Liver (tissue), 9 donors: ENCODE results near the gene HOXC6. TPM values are rescaled to one million over a fixed set of nuclear protein-coding genes. Genes with fewer than 3 reads are reported as not detected.

Experiments used
- DNase-seq: peaks from one replicate; pipeline ENCODE4 v3.0.0-alpha.2; 2017; ENCODE audit warnings: low spot score
- H3K27ac ChIP-seq, 2 donors: one replicate each; pipeline ENCODE4 v1.7.0; 2013; ENCODE audit warnings: inconsistent platforms in 2 of 2, low read length in 2 of 2, control low read depth in 1 of 2, low read depth in 1 of 2, mild to moderate bottlenecking in 1 of 2
- H3K27me3 ChIP-seq, 4 donors: one replicate each; pipeline versions ENCODE4 v1.6.1 to v1.7.0; 2013; ENCODE audit warnings: low read length in 3 of 4, inconsistent platforms in 1 of 4, mild to moderate bottlenecking in 1 of 4, moderate library complexity in 1 of 4; ENCODE audit not compliant: control insufficient read depth in 4 of 4, insufficient read depth in 4 of 4
- H3K36me3 ChIP-seq, 4 donors: one replicate each; pipeline versions ENCODE4 v1.6.1 to v1.7.0; 2013; ENCODE audit warnings: low read length in 3 of 4, mild to moderate bottlenecking in 3 of 4, low read depth in 1 of 4, moderate library complexity in 1 of 4; ENCODE audit not compliant: control insufficient read depth in 4 of 4, insufficient read depth in 3 of 4
- H3K4me1 ChIP-seq, 4 donors: one replicate each; pipeline versions ENCODE4 v1.6.1 to v1.7.0; 2013; ENCODE audit warnings: low read length in 3 of 4, mild to moderate bottlenecking in 3 of 4, moderate library complexity in 1 of 4; ENCODE audit not compliant: control insufficient read depth in 4 of 4, insufficient read depth in 4 of 4
- H3K4me3 ChIP-seq, 3 donors: one replicate each; pipeline versions ENCODE4 v1.6.1 to v1.7.0; 2013; ENCODE audit warnings: low read length in 3 of 3, control low read depth in 1 of 3, low read depth in 1 of 3, mild to moderate bottlenecking in 1 of 3
- H3K9ac ChIP-seq, 2 donors: one replicate each; pipeline ENCODE4 v1.7.0; 2013; ENCODE audit warnings: low read length in 2 of 2, mild to moderate bottlenecking in 2 of 2, moderate library complexity in 2 of 2, control low read depth in 1 of 2, low read depth in 1 of 2
- H3K9me3 ChIP-seq, 4 donors: one replicate each; pipeline versions ENCODE4 v1.6.1 to v1.7.0; 2013; ENCODE audit warnings: low read length in 3 of 4; ENCODE audit not compliant: control insufficient read depth in 4 of 4
- ATF3 ChIP-seq: IDR thresholded peaks from 2 replicates; pipeline ENCODE4 v1.6.1; 2016; ENCODE audit warnings: antibody characterized with exemption
- CTCF ChIP-seq: fragments of 150-350 bp; IDR thresholded peaks from 2 replicates; pipeline ENCODE4 v1.5.1; 2017; ENCODE audit warnings: improper control_type of control experiment, low read depth, low read length; ENCODE audit not compliant: missing input control
- EGR1 ChIP-seq, 2 donors: IDR thresholded peaks; 2 replicates each; pipeline ENCODE4 v1.6.1; 2016 to 2018; ENCODE audit warnings: antibody characterized with exemption in 2 of 2, low read depth in 2 of 2
- FOXA1 ChIP-seq: IDR thresholded peaks from 2 replicates; pipeline ENCODE4 v1.6.1; 2016; ENCODE audit warnings: antibody characterized with exemption
- FOXA2 ChIP-seq: IDR thresholded peaks from 2 replicates; pipeline ENCODE4 v1.6.1; 2016; ENCODE audit warnings: antibody characterized with exemption
- GABPA ChIP-seq, 2 donors: IDR thresholded peaks in 1 of 2; conservative IDR thresholded peaks in 1 of 2; 2 replicates each; pipeline ENCODE4 v1.6.1; 2016; ENCODE audit warnings: antibody characterized with exemption in 2 of 2, mild to moderate bottlenecking in 1 of 2, moderate library complexity in 1 of 2
- HNF4A ChIP-seq, 2 donors: conservative IDR thresholded peaks; 2 replicates each; pipeline ENCODE4 v1.6.1; 2016; ENCODE audit warnings: antibody characterized with exemption in 2 of 2, mild to moderate bottlenecking in 2 of 2
- HNF4G ChIP-seq: IDR thresholded peaks from 2 replicates; pipeline ENCODE4 v1.6.1; 2016; ENCODE audit warnings: antibody characterized with exemption
- JUND ChIP-seq, 2 donors: IDR thresholded peaks; 2 replicates each; pipeline ENCODE4 v1.6.1; 2016; ENCODE audit warnings: antibody characterized with exemption in 2 of 2
- NR2F2 ChIP-seq: IDR thresholded peaks from 2 replicates; pipeline ENCODE4 v1.6.1; 2016; ENCODE audit warnings: antibody characterized with exemption
- RAD21 ChIP-seq, 2 donors: IDR thresholded peaks; 2 replicates each; pipeline ENCODE4 v1.6.1; 2016; ENCODE audit warnings: antibody characterized with exemption in 2 of 2, mild to moderate bottlenecking in 2 of 2
- RXRA ChIP-seq, 2 donors: IDR thresholded peaks; 2 replicates each; pipeline ENCODE4 v1.6.1; 2017 to 2018; ENCODE audit warnings: antibody characterized with exemption in 2 of 2, mild to moderate bottlenecking in 1 of 2
- SP1 ChIP-seq: IDR thresholded peaks from 2 replicates; pipeline ENCODE4 v1.6.1; 2018; ENCODE audit warnings: antibody characterized with exemption, mild to moderate bottlenecking
- TAF1 ChIP-seq: conservative IDR thresholded peaks from 2 replicates; pipeline ENCODE4 v1.6.1; 2016; ENCODE audit warnings: antibody characterized with exemption, mild to moderate bottlenecking
- YY1 ChIP-seq: IDR thresholded peaks from 2 replicates; pipeline ENCODE4 v1.6.1; 2016; ENCODE audit warnings: antibody characterized with exemption, mild to moderate bottlenecking
- ZBTB33 ChIP-seq: IDR thresholded peaks from 2 replicates; pipeline ENCODE4 v1.6.1; 2016; ENCODE audit warnings: antibody characterized with exemption
- WGBS: extraction: QIAGEN DNeasy Blood & Tissue Kit; methylation state at CpG from one replicate; pipeline ENCODE4 v1.1.7; 2013; 5-methylcytosine and 5-hydroxymethylcytosine counted together
- polyA plus RNA-seq, 2 donors: library from polyadenylated mRNA; stranded (reverse) in 1 of 2; unstranded in 1 of 2; fragments of 200-250 nt in 1 of 2; fragments of >200 nt in 1 of 2; fragmentation: Nextera tagmentation in 1 of 2; extraction: Ambion mirVana in 1 of 2; gene quantifications; one replicate each; pipeline versions ENCODE4 v1.2.1 to v1.2.3, GENCODE V29; 2013 to 2015
- total RNA-seq, 2 donors: library from RNA; depleted of rRNA; stranded (reverse); fragments of >200 nt; gene quantifications; one replicate each; pipeline ENCODE4 v1.2.3, GENCODE V29; 2014
- TF ChIP-seq, protein P1 (sequence below): IDR thresholded peaks from 2 replicates; pipeline ENCODE4 v1.6.1; 2016; ENCODE audit warnings: antibody characterized with exemption, mild to moderate bottlenecking
- TF ChIP-seq, protein P2 (sequence below): IDR thresholded peaks from 2 replicates; pipeline ENCODE4 v1.6.1; 2016; ENCODE audit warnings: antibody characterized with exemption
- donor health status: healthy.
- donor health status: healthy.
- donor health status: healthy.
- donor health status: healthy.
- donor health status: healthy.

Gene HOXC6
- total and polyA plus RNA-seq, 4 donors = 0.33 TPM; not detected in 3

DNA sequence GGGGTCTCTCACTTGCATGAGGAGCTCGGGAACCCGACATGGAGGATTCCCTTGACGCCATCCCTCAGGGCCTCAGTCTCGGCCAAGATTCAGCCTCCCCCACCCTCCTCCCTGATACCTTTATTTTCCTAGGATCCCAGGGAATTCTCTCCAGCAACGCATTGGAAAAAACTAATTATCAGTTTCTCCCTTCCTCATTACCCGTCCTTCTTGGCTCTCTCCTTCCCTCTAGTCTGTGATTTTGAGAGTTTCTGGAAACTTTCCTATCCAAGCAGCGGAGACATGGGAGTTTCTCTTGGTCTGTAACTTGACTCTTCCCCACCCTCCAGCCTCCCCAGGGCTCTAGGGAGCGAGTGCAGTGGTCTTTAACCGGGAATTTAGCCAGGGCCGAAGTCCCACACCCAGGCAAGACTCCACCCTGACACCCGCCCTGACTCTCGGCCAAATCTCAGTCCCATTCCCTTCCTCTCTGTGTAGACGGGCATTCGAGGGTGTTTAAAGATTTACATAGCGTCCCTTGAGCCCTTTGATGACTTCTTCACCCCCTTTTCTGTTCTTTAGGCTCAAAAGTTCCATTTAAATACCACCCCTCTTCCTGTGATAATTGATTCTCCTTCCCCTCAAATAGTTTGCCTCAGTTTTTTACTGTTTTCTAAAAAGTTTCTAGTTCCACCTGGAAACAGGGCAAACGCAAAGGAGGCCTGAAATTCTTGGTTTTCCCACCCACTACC, 11.3 kb downstream of the HOXC6 start:
- WGBS = 11% methylated on average over 16 of the region's 16 CpGs
- H3K27me3 ChIP-seq = peaks cover 2 to 35% (median 8%) of the 10 kb centered on the region in 4 donors

More for the DNA sequence above, 11.3 kb downstream of the HOXC6 start:
- H3K4me3 ChIP-seq = no peak overlapping the region
- no peak overlapping the region for H3K27ac ChIP-seq
- DNase-seq = no peak
- TF ChIP-seq, protein P1, sequence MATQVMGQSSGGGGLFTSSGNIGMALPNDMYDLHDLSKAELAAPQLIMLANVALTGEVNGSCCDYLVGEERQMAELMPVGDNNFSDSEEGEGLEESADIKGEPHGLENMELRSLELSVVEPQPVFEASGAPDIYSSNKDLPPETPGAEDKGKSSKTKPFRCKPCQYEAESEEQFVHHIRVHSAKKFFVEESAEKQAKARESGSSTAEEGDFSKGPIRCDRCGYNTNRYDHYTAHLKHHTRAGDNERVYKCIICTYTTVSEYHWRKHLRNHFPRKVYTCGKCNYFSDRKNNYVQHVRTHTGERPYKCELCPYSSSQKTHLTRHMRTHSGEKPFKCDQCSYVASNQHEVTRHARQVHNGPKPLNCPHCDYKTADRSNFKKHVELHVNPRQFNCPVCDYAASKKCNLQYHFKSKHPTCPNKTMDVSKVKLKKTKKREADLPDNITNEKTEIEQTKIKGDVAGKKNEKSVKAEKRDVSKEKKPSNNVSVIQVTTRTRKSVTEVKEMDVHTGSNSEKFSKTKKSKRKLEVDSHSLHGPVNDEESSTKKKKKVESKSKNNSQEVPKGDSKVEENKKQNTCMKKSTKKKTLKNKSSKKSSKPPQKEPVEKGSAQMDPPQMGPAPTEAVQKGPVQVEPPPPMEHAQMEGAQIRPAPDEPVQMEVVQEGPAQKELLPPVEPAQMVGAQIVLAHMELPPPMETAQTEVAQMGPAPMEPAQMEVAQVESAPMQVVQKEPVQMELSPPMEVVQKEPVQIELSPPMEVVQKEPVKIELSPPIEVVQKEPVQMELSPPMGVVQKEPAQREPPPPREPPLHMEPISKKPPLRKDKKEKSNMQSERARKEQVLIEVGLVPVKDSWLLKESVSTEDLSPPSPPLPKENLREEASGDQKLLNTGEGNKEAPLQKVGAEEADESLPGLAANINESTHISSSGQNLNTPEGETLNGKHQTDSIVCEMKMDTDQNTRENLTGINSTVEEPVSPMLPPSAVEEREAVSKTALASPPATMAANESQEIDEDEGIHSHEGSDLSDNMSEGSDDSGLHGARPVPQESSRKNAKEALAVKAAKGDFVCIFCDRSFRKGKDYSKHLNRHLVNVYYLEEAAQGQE = no peak
- TF ChIP-seq GABPA (IDR thresholded peaks at IDR 0.05 in 1 of 2, conservative IDR thresholded peaks at IDR 0.05 in 1 of 2) (no peak), ZBTB33 (no peak), FOXA1 (no peak), YY1 (no peak), ATF3 (no peak), NR2F2 (no peak), TAF1 (no peak), HNF4G (no peak), JUND (IDR thresholded peaks at IDR 0.05) (no peak), SP1 (no peak), RAD21 (IDR thresholded peaks at IDR 0.05) (no peak), CTCF (no peak), FOXA2 (no peak), HNF4A (conservative IDR thresholded peaks at IDR 0.05) (no peak), RXRA (IDR thresholded peaks at IDR 0.05) (no peak), EGR1 (IDR thresholded peaks at IDR 0.05; ENCODE audit: low read depth in 2 of 2) (no peak)
- TF ChIP-seq, protein P2, sequence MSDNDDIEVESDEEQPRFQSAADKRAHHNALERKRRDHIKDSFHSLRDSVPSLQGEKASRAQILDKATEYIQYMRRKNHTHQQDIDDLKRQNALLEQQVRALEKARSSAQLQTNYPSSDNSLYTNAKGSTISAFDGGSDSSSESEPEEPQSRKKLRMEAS = no peak
- H3K36me3 ChIP-seq = no peaks in the 10 kb centered on the region
- no peaks in the 10 kb centered on the region for H3K9me3 ChIP-seq
- H3K9ac ChIP-seq = no peak overlapping the region
- peaks cover 0 to under 1% (median 0%) of the 10 kb centered on the region in 4 donors for H3K4me1 ChIP-seq
